ENCODE results near the gene AKR1C2.

DNA sequence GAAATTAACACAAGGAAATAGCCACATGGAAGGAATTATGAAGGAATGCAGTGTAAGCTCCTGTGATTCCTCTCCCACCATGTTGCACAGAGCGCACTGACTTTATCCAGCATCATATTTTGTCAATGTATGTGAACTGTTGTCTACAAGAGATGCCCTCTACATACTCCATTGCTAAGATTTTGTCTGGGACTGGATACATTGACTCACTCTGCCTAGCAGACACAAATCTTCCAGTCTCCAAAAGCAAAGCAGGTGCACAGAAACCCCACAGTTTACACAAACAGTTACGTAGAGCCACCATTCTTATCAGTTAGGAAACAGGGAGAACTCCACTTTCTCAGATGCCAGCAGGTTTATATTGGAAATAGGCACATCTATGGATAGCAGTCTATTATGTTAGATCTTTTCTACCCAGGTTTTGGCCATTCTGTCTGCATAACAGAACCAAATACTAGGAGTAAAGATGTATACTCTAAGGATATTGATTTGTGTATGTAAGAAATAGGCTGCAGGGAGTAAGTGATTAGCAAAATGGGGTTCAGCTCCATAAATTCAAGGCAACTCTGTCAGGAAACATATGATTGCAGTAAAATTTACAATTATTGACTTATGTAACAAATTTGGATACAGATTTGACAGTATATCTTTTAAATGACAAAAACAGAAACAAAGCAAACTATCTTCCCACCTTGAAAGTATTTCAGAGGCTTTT lies 1.5 kb downstream of the AKR1C2 start:
- TF ChIP-seq CTCF (IDR thresholded peaks at IDR 0.05) = no peak
- no peak for TF ChIP-seq POLR2AphosphoS5 (IDR thresholded peaks at IDR 0.05)
- TF ChIP-seq POLR2A (IDR thresholded peaks at IDR 0.05) = no peak
- no peak for TF ChIP-seq EP300 (IDR thresholded peaks at IDR 0.05; ENCODE audit: low read depth)

Measured in transverse colon (tissue), 4 donors.